Measurements from ENCODE around the gene RAB43. TPM values are rescaled to one million over a fixed set of nuclear protein-coding genes. Genes with fewer than 3 reads are reported as not detected.

Gene RAB43
- total RNA-seq, 1 experiment from 2014 or later: 22.4 TPM

GRCh38 chr3:129046037-129046731 is 75.4 kb downstream of the RAB43 start:
- H3K27ac ChIP-seq (ENCODE audit: low read length): no peak overlapping the region
- no peak for ATAC-seq
- no peaks in the 10 kb centered on the region for H3K36me3 ChIP-seq (ENCODE audit: low read depth, low read length)
- no peaks in the 10 kb centered on the region for H3F3A ChIP-seq (ENCODE audit: low read length, unreplicated experiment)
- no peak overlapping the region for H3K4me3 ChIP-seq (ENCODE audit: low read length)
- H3K4me2 ChIP-seq (ENCODE audit: low read length): no peak overlapping the region
- H3K27me3 ChIP-seq (ENCODE audit: low read length): 0 out of 2 replicates have a peak, but pooled peaks cover 6% of the 10 kb centered on the region
- intact Hi-C loops (cut with micrococcal nuclease): no loop called here
- no peak for DNase-seq
- no TSS peak for BruUV-seq (replicated peaks)
- H3K9me3 ChIP-seq (ENCODE audit: low read length): no peaks in the 10 kb centered on the region
- CTCF ChIA-PET: no interaction called here
- H3K79me2 ChIP-seq (ENCODE audit: low read length): no peaks in the 10 kb centered on the region
- TF ChIP-seq EZH2phosphoT487 (IDR thresholded peaks at IDR 0.05; ENCODE audit: borderline replicate concordance, low read length) (no peak), EZH2 (IDR thresholded peaks at IDR 0.05; ENCODE audit: low read length, unreplicated experiment) (no peak)
- no peak overlapping the region for H3K9ac ChIP-seq (ENCODE audit: low read length)
- POLR2A ChIA-PET (ENCODE audit: unreplicated experiment): no interaction called here
- no peaks in the 10 kb centered on the region for H4K20me1 ChIP-seq (ENCODE audit: low read length)
- no peak overlapping the region for H2AFZ ChIP-seq (ENCODE audit: low read length)
- no peaks in the 10 kb centered on the region for H3K9me2 ChIP-seq (replicated peaks; ENCODE audit: low read length)
- H3K4me1 ChIP-seq (ENCODE audit: insufficient read depth, low read length): no peaks in the 10 kb centered on the region

- DNase-seq (no peak), ATAC-seq (no peak)
- H3K27me3 ChIP-seq (ENCODE audit: low read length): 0 out of 2 replicates have a peak, but pooled peaks cover 6% of the 10 kb centered on the region
- ChIA-PET POLR2A (ENCODE audit: unreplicated experiment) (no interaction called here), CTCF (no interaction called here)
- H2AFZ ChIP-seq (ENCODE audit: low read length): no peak overlapping the region
- H3K4me2 ChIP-seq (ENCODE audit: low read length): no peak overlapping the region
- no peaks in the 10 kb centered on the region for H3K9me3 ChIP-seq (ENCODE audit: low read length)
- H3K27ac ChIP-seq (ENCODE audit: low read length): no peak overlapping the region
- H3K9me2 ChIP-seq (replicated peaks; ENCODE audit: low read length): no peaks in the 10 kb centered on the region
- no peaks in the 10 kb centered on the region for H3F3A ChIP-seq (ENCODE audit: low read length, unreplicated experiment)
- no peaks in the 10 kb centered on the region for H3K4me1 ChIP-seq (ENCODE audit: insufficient read depth, low read length)
- H3K36me3 ChIP-seq (ENCODE audit: low read depth, low read length): no peaks in the 10 kb centered on the region
- no peaks in the 10 kb centered on the region for H3K79me2 ChIP-seq (ENCODE audit: low read length)
- no peak overlapping the region for H3K9ac ChIP-seq (ENCODE audit: low read length)
- no peaks in the 10 kb centered on the region for H4K20me1 ChIP-seq (ENCODE audit: low read length)
- no peak overlapping the region for H3K4me3 ChIP-seq (ENCODE audit: low read length)
- intact Hi-C loops (cut with micrococcal nuclease): no loop called here
- no TSS peak for BruUV-seq (replicated peaks)
- no peak for TF ChIP-seq CTCF (conservative IDR thresholded peaks at IDR 0.05; ENCODE audit: low read depth, low read length)
- no peak for TF ChIP-seq EZH2phosphoT487 (IDR thresholded peaks at IDR 0.05; ENCODE audit: borderline replicate concordance, low read length)
- TF ChIP-seq EZH2 (IDR thresholded peaks at IDR 0.05; ENCODE audit: low read length, unreplicated experiment): no peak
These were observed 75.9 kb downstream of the RAB43 start for GRCh38 chr3:129045675-129046036.

GRCh38 chr3:129040579-129041300 is 80.9 kb downstream of the RAB43 start:
- CTCF ChIA-PET: no interaction called here
- H3K27me3 ChIP-seq (ENCODE audit: low read length): 0 out of 2 replicates have a peak, but pooled peaks cover 6% of the 10 kb centered on the region

More at GRCh38 chr3:129040579-129041300, 80.9 kb downstream of the RAB43 start:
- Histone ChIP-seq H2AFZ (ENCODE audit: low read length) (no peak overlapping the region), H3K4me1 (ENCODE audit: insufficient read depth, low read length) (no peaks in the 10 kb centered on the region), H3K79me2 (ENCODE audit: low read length) (no peaks in the 10 kb centered on the region), H3K27ac (ENCODE audit: low read length) (no peak overlapping the region), H3K4me3 (ENCODE audit: low read length) (no peak overlapping the region), H3K9me3 (ENCODE audit: low read length) (no peaks in the 10 kb centered on the region), H3K36me3 (ENCODE audit: low read depth, low read length) (no peaks in the 10 kb centered on the region), H3F3A (ENCODE audit: low read length, unreplicated experiment) (no peaks in the 10 kb centered on the region), H4K20me1 (ENCODE audit: low read length) (no peaks in the 10 kb centered on the region), H3K9me2 (replicated peaks; ENCODE audit: low read length) (no peaks in the 10 kb centered on the region), H3K4me2 (ENCODE audit: low read length) (no peak overlapping the region), H3K9ac (ENCODE audit: low read length) (no peak overlapping the region)
- intact Hi-C loops (cut with micrococcal nuclease): no loop called here
- no peak for DNase-seq
- ATAC-seq: no peak
- POLR2A ChIA-PET (ENCODE audit: unreplicated experiment): no interaction called here
- TF ChIP-seq EZH2 (IDR thresholded peaks at IDR 0.05; ENCODE audit: low read length, unreplicated experiment): no peak
- no peak for TF ChIP-seq EZH2phosphoT487 (IDR thresholded peaks at IDR 0.05; ENCODE audit: borderline replicate concordance, low read length)
- no peak for TF ChIP-seq CTCF (conservative IDR thresholded peaks at IDR 0.05; ENCODE audit: low read depth, low read length)
- no TSS peak for BruUV-seq (replicated peaks)

Data from PC-3 (cell line).